Mucosa of descending colon (tissue), 3 donors: ENCODE results near the gene SLC25A11. TPM values are rescaled to one million over a fixed set of nuclear protein-coding genes. Genes with fewer than 3 reads are reported as not detected.
"Not testable (repeated sequence)": the region's sequence is repeated elsewhere in the genome, so short reads cannot be mapped to it uniquely, and the experiment has no call there.

Experiments
- ATAC-seq: fragments of 200-7000 bp; cut with Tn5 transposase; one replicate; pipeline ENCODE4 v1.9.1; 2020; ENCODE audit warnings: mild to moderate bottlenecking, moderate library complexity
- DNase-seq, 3 donors: peaks; one replicate each; pipeline ENCODE4 v3.0.0-alpha.2; 2020
- H3K36me3 ChIP-seq: fragments of 200-600 bp; one replicate; pipeline ENCODE4 v1.8.0; 2021; ENCODE audit warnings: low read depth, mild to moderate bottlenecking
- H3K4me1 ChIP-seq: fragments of 200-600 bp; one replicate; pipeline ENCODE4 v1.8.0; 2021; ENCODE audit warnings: low read depth, mild to moderate bottlenecking
- H3K4me3 ChIP-seq: fragments of 200-600 bp; one replicate; pipeline ENCODE4 v1.8.0; 2021; ENCODE audit warnings: mild to moderate bottlenecking
- H3K9me3 ChIP-seq: fragments of 200-600 bp; one replicate; pipeline ENCODE4 v1.8.0; 2021; ENCODE audit warnings: mild to moderate bottlenecking
- CTCF ChIP-seq: fragments of 200-600 bp; IDR thresholded peaks from one replicate; pipeline ENCODE4 v1.8.0; 2022; ENCODE audit warnings: antibody characterized with exemption, mild to moderate bottlenecking
- intact Hi-C, 2 donors: fragments of 100-400 bp; cut with DNase I in 1 of 2; cut with micrococcal nuclease in 1 of 2; formaldehyde crosslinking; loops; one replicate each; pipeline versions ENCODE4 v1.11.0 to v1.11.1; 2022; cut with DNase I, micrococcal nuclease
- total RNA-seq, 3 donors: library from RNA; stranded (reverse); fragmentation: NEBNext Ultra II Directional in 2 of 3; extraction: Animal tissue kit (Norgen Biotek cat#: 25700) in 2 of 3; gene quantifications; one replicate each; pipeline versions ENCODE4 v1.2.1 to v1.2.4, GENCODE V29; 2021 to 2023
- donor health status: DM: no; HTN: no; CAD: no; lungs with moderate emphysema.
- donor health status: DM: no; HTN: no; CAD: no.
- donor health status: DM: no; HTN: yes; CAD: no.

The SLC25A11 gene
- total RNA-seq, 3 donors from 2014 or later = 68.4 to 87.2 (median 72.8) TPM

GRCh38 chr17:4932756-4933155 is 7.1 kb downstream of the SLC25A11 start:
- Histone ChIP-seq H3K36me3 (no peaks in the 10 kb centered on the region), H3K9me3 (no peaks in the 10 kb centered on the region), H3K4me3 (no peak overlapping the region), H3K4me1 (peaks cover 7% of the 10 kb centered on the region)
- intact Hi-C loops = no loop called here
- DNase-seq = peak in 2 of 3 donors; percentile 14 to 49
- ATAC-seq = no peak
- no peak for TF ChIP-seq CTCF

DNA sequence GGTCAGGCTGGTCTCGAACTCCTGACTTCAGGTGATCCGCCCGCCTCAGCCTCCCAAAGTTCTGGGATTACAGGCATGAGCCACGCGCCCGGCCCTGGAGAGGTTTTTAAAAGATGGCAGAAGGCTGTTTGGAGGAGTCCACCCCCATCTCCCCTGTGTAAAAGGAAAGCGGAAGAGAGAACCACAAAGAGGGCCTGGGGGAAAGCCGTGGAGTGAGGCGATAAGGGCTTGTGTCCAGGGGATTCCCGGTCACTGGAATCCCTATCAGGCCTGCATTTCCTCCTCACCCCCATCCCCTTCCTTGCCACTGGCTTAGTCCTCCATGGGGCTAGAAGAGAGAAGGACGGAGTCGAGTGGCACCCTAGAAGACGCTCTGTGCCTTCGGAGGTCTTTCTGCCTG is 7.9 kb downstream of the SLC25A11 start, which contains the start of gene GP1BA:
Gene GP1BA, plus strand, starts transcription at position 315 of the 400 bp plus-strand sequence. CDS start 328 bp downstream, outside the sequence.
- TF ChIP-seq CTCF = no peak
- peak in 1 of 3 donors; percentile 23 for DNase-seq

DNA sequence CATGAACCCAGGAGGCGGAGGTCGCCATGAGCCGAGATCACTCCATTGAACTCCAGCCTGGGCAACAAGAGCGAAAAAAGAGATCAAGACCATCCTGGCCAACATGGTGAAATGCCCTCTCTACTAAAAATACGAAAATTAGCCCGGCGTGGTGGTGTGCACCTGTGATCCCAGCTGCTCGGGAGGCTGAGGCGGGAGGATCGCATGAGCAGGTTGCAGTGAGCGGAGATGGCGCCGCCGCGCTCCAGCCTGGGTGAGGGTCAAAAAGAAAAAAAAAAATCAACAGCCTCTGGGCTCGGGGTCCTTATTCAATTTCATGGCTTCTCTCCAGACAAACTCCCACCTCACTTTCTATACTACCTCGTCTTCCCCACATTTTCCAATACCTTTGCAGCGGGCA is 11.0 kb downstream of the SLC25A11 start:
- H3K4me3 ChIP-seq = no peak overlapping the region
- intact Hi-C loops = no loop called here
- no peaks in the 10 kb centered on the region for H3K9me3 ChIP-seq
- TF ChIP-seq CTCF = no peak
- DNase-seq (peak in 1 of 3 donors; percentile 27), ATAC-seq (no peak)
- H3K36me3 ChIP-seq = no peaks in the 10 kb centered on the region
- H3K4me1 ChIP-seq = no peaks in the 10 kb centered on the region

More for the DNA sequence above, 7.9 kb downstream of the SLC25A11 start, which contains the start of gene GP1BA:
- Histone ChIP-seq H3K36me3 (no peaks in the 10 kb centered on the region), H3K9me3 (no peaks in the 10 kb centered on the region), H3K4me3 (no peak within 1 kb of the TSS), H3K4me1 (peaks cover 7% of the 10 kb centered on the region)
- intact Hi-C loops = no loop called here
- ATAC-seq = no peak

- intact Hi-C loops, ATAC-seq, H3K36me3 ChIP-seq, H3K4me3 ChIP-seq, H3K9me3 ChIP-seq, H3K4me1 ChIP-seq: not testable (repeated sequence)
- peak in 2 of 3 donors; percentile 6 to 10 for DNase-seq
Observed at GRCh38 chr17:4926577-4927335, 13.1 kb downstream of the SLC25A11 start.

DNA sequence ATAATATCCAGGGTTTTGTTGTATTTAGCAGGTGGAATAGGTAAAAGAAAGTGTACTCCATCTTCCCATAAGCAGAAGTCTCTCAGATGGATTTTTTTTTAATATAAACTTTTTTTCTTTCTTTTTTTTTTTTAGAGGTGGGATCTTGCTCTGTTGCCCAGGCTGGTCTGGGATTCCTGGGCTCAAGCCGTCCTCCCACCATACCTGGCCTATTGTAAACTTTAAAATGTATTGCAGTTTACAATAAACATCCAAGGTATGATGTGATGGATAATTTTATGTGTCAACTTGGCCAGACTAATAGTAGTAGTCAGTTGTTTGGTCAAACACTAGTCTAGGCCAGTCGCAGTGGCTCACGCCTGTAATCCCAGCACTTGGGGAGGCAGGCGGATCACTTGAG is 18.5 kb downstream of the SLC25A11 start:
- intact Hi-C loops = no loop called here

More for the DNA sequence above, 18.5 kb downstream of the SLC25A11 start:
- TF ChIP-seq CTCF = no peak
- ATAC-seq (no peak), DNase-seq (peak in 2 of 3 donors; percentile 7 to 8)
- Histone ChIP-seq H3K9me3 (no peaks in the 10 kb centered on the region), H3K4me1 (no peaks in the 10 kb centered on the region), H3K4me3 (no peak overlapping the region), H3K36me3 (no peaks in the 10 kb centered on the region)
